ENCODE measurements around the gene SERPINA4. TPM values are rescaled to one million over a fixed set of nuclear protein-coding genes. Genes with fewer than 3 reads are reported as not detected.

Gene SERPINA4
- total and polyA plus RNA-seq, 9 of the 15 experiments (the other 6 are each of a cell fraction or from before 2014, with no cell fraction given) = not detected

- TF ChIP-seq ZFP91 (CRISPR knock-in tag; IDR thresholded peaks at IDR 0.05) (no peak), CREB3 (tag; conservative IDR thresholded peaks at IDR 0.05; ENCODE audit: low read depth) (no peak), HDAC3 (IDR thresholded peaks at IDR 0.05; ENCODE audit: borderline replicate concordance, partially characterized antibody) (no peak), SNRNP70 (optimal IDR thresholded peaks at IDR 0.05; ENCODE audit: low read depth, low read length) (no peak)
These were observed 30.6 kb downstream of the SERPINA4 start (continued) for GRCh38 chr14:94591871-94592270.

GRCh38 chr14:94592457-94592856, 31.2 kb downstream of the SERPINA4 start:
- Histone ChIP-seq H3K36me3 (ENCODE audit: control insufficient read depth, insufficient read depth, low read length) (no peaks in the 10 kb centered on the region), H3K4me3 (no peak overlapping the region), H3K4me1 (replicated peaks in 1 of 2; ENCODE audit: control insufficient read depth in 2 of 2, insufficient read depth in 2 of 2, low read length in 2 of 2) (no peaks in the 10 kb centered on the region), H2AFZ (ENCODE audit: low read depth, low read length) (no peak overlapping the region), H3K9me3 (replicated peaks; ENCODE audit: control insufficient read depth, insufficient read depth, low read depth, low read length) (no peaks in the 10 kb centered on the region), H3K9ac (ENCODE audit: insufficient read depth in 1 of 2, low read depth in 2 of 2, low read length in 2 of 2) (no peak overlapping the region), H3K27ac (ENCODE audit: extremely low read depth, low read depth, low read length) (no peak overlapping the region), H3K9me1 (ENCODE audit: control insufficient read depth, insufficient read depth, low read length) (no peaks in the 10 kb centered on the region), H3K27me3 (ENCODE audit: control insufficient read depth in 2 of 2, insufficient read depth in 2 of 2, low read length in 2 of 2) (no peaks in the 10 kb centered on the region), H3K79me2 (ENCODE audit: control insufficient read depth, insufficient read depth, low read length) (no peaks in the 10 kb centered on the region), H3K4me2 (ENCODE audit: insufficient read depth, low read length) (no peak overlapping the region), H4K20me1 (replicated peaks; ENCODE audit: control insufficient read depth, insufficient read depth, low read length) (no peaks in the 10 kb centered on the region)
- TF ChIP-seq CC2D1A (IDR thresholded peaks at IDR 0.05) (no peak), MIER1 (IDR thresholded peaks at IDR 0.05; ENCODE audit: low read depth) (no peak), MEF2A (IDR thresholded peaks at IDR 0.05; ENCODE audit: control insufficient read depth, low read depth, low read length) (no peak), ZC3H8 (IDR thresholded peaks at IDR 0.05) (no peak), HNRNPK (IDR thresholded peaks at IDR 0.05; ENCODE audit: low read depth, low read length, poor library complexity, severe bottlenecking) (no peak), KAT8 (IDR thresholded peaks at IDR 0.05; ENCODE audit: low read depth) (no peak), CBX8 (IDR thresholded peaks at IDR 0.05; ENCODE audit: borderline replicate concordance, extremely low read depth, low read depth, low read length, poor library complexity, severe bottlenecking) (no peak), THRB (CRISPR knock-in tag; conservative IDR thresholded peaks at IDR 0.05) (no peak), SRSF1 (IDR thresholded peaks at IDR 0.05; ENCODE audit: low read depth, low read length) (no peak), GABPA (tag; conservative IDR thresholded peaks at IDR 0.05; ENCODE audit: low read depth) (no peak), CHCHD3 (CRISPR knock-in tag; IDR thresholded peaks at IDR 0.05) (no peak)
- ChIA-PET CTCF (ENCODE audit: low intra/inter-chr PET ratio) (no interaction called here), POLR2A (no interaction called here)
- no peak for DNase-seq (ENCODE audit: extremely low read depth in 1 of 4, low spot score in 3 of 4)
- BruUV-seq (replicated peaks) = no TSS peak
- no peak for FAIRE-seq
- no peak for ATAC-seq
- intact Hi-C loops (cut with micrococcal nuclease) (no loop called here), in situ Hi-C loops (cut with MboI) (no loop called here)
